Heart right ventricle (tissue), 16 donors: Measurements from ENCODE around the gene NPAS2. TPM values are rescaled to one million over a fixed set of nuclear protein-coding genes. Genes with fewer than 3 reads are reported as not detected.

Experiments
- ATAC-seq, 8 donors: fragments of 200-7000 bp; cut with Tn5 transposase; one replicate each; pipeline ENCODE4 v1.9.1; 2020; ENCODE audit warnings: mild to moderate bottlenecking in 8 of 8, moderate library complexity in 8 of 8, moderate number of reproducible peaks in 1 of 8
- DNase-seq, 2 donors: peaks; one replicate each; pipeline ENCODE4 v3.0.0-alpha.2; 2020
- H3K27ac ChIP-seq, 10 donors: fragments of 200-600 bp; sonication (generic) in 2 of 10; one replicate each; pipeline versions ENCODE4 v1.5.0 to v1.8.0; 2020 to 2022; ENCODE audit warnings: mild to moderate bottlenecking in 3 of 10
- H3K27me3 ChIP-seq, 7 donors: fragments of 200-600 bp; one replicate each; pipeline ENCODE4 v1.8.0; 2021 to 2022; ENCODE audit warnings: mild to moderate bottlenecking in 2 of 7
- H3K36me3 ChIP-seq, 9 donors: fragments of 200-600 bp; sonication (generic) in 1 of 9; one replicate each; pipeline versions ENCODE4 v1.5.0 to v1.8.0; 2020 to 2022; ENCODE audit warnings: mild to moderate bottlenecking in 2 of 9
- H3K4me1 ChIP-seq, 9 donors: fragments of 200-600 bp; sonication (generic) in 1 of 9; one replicate each; pipeline versions ENCODE4 v1.5.0 to v1.8.0; 2020 to 2022; ENCODE audit warnings: mild to moderate bottlenecking in 4 of 9
- H3K4me3 ChIP-seq, 10 donors: fragments of 200-600 bp; sonication (generic) in 2 of 10; one replicate each; pipeline versions ENCODE4 v1.5.0 to v1.8.0; 2020 to 2022; ENCODE audit warnings: mild to moderate bottlenecking in 7 of 10, moderate library complexity in 2 of 10
- H3K9me3 ChIP-seq, 11 donors: fragments of 200-600 bp in 10 of 11; sonication (generic) in 2 of 11; one replicate each; pipeline versions ENCODE4 v1.5.0 to v1.8.0; 2013 to 2022; ENCODE audit warnings: mild to moderate bottlenecking in 2 of 11, control low read depth in 1 of 11, moderate library complexity in 1 of 11
- CTCF ChIP-seq, 9 donors: fragments of 200-600 bp; sonication (generic) in 2 of 9; IDR thresholded peaks; one replicate each; pipeline versions ENCODE4 v1.5.0 to v1.8.0; 2021 to 2022; ENCODE audit warnings: antibody characterized with exemption in 9 of 9, mild to moderate bottlenecking in 5 of 9, moderate library complexity in 1 of 9
- WGBS, 2 donors: extraction: QIAGEN DNeasy Blood & Tissue Kit; methylation state at CpG; one replicate each; pipeline ENCODE4 v1.1.7; 2013; ENCODE audit warnings: inconsistent platforms in 1 of 2; 5-methylcytosine and 5-hydroxymethylcytosine counted together
- intact Hi-C, 10 donors: fragments of 100-400 bp; cut with DNase I; formaldehyde crosslinking; loops; one replicate each; pipeline versions ENCODE4 v1.11.1 to v1.14.2; 2022
- polyA plus RNA-seq, 2 donors: library from polyadenylated mRNA; stranded (reverse); fragments of 200-250 nt; gene quantifications; one replicate each; pipeline ENCODE4 v1.2.3, GENCODE V29; 2013
- total RNA-seq, 10 donors: library from RNA; stranded (reverse); fragmentation: NEBNext Ultra II Directional in 3 of 10; extraction: Animal tissue kit (Norgen Biotek cat#: 25700) in 3 of 10; gene quantifications; one replicate each; pipeline versions ENCODE4 v1.2.1 to v1.2.4, GENCODE V29; 2021 to 2023
- donor health status: Arrhythmogenic right ventricular cardiomyopathy.
- donor health status: ischemic (EF 13 %, LVEDD 7.1; RV severe dilation, severe dysfunction).
- donor health status: healthy with polysubstance abuse.
- donor health status: DM: no; HTN: yes; CAD: no.
- donor health status: DM: no; HTN: no; CAD: no.
- donor health status: ischemic (EF 25% LVEDD 6.9; RV normal size, moderate dysfunction).
- donor health status: ischemic (EF 25% LVEDD 5.7; RV mildly dilated, moderate dysfunction).
- donor health status: healthy.
- donor health status: DM: yes; HTN: yes; CAD: no.
- donor health status: Ischemic cardiomyopathy.
- donor health status: ischemic (EF 35%, LVEDD 5.7; RV mildly dilated, moderate dysfunction).
- donor health status: nonischemic (EF 11% LVEDD 7.7; RV severe dilation, severe dysfunction).
- donor health status: DM: yes; HTN: yes; CAD: no.
- donor health status: PGD.
- donor health status: ischemic (EF 29% LVEDD 5.4; RV normal size, mild dysfunction).
- donor health status: nonischemic (EF 23%, LVEDD 6.1; RV moderate dilation, normal function).

NPAS2 gene
- total and polyA plus RNA-seq, 12 donors = 32.1 to 70.1 (median 41.2) TPM

- Histone ChIP-seq H3K36me3 (no peaks in the 10 kb centered on the region), H3K4me3 (no peak overlapping the region), H3K4me1 (peaks cover 0 to 14% (median 11%) of the 10 kb centered on the region in 9 donors), H3K27ac (no peak overlapping the region), H3K9me3 (no peaks in the 10 kb centered on the region), H3K27me3 (no peaks in the 10 kb centered on the region)
- DNase-seq = no peak
- TF ChIP-seq CTCF (IDR thresholded peaks at IDR 0.05) = no peak
- intact Hi-C loops = no loop called here
- no peak for ATAC-seq
These were observed 43.5 kb upstream of the NPAS2 start for GRCh38 chr2:100776445-100776844.

GRCh38 chr2:100778637-100779450 is 41.1 kb upstream of the NPAS2 start:
- Histone ChIP-seq H3K9me3 (no peaks in the 10 kb centered on the region), H3K27ac (no peak overlapping the region), H3K4me3 (no peak overlapping the region), H3K4me1 (peaks cover 0 to 22% (median 14%) of the 10 kb centered on the region in 9 donors), H3K36me3 (no peaks in the 10 kb centered on the region), H3K27me3 (no peaks in the 10 kb centered on the region)
- no peak for TF ChIP-seq CTCF (IDR thresholded peaks at IDR 0.05)
- no peak for ATAC-seq
- intact Hi-C loops = no loop called here
- 77 to 87% methylated on average over 12 of the region's 12 CpGs for WGBS, 2 donors
- DNase-seq = no peak

GRCh38 chr2:100779908-100780202 is 40.1 kb upstream of the NPAS2 start:
- Histone ChIP-seq H3K36me3 (no peaks in the 10 kb centered on the region), H3K4me3 (no peak overlapping the region), H3K27ac (no peak overlapping the region), H3K4me1 (peaks cover 0 to 22% (median 14%) of the 10 kb centered on the region in 9 donors), H3K27me3 (no peaks in the 10 kb centered on the region), H3K9me3 (no peaks in the 10 kb centered on the region)
- ATAC-seq (no peak), DNase-seq (no peak)
- 95 to 99% methylated on average over 3 of the region's 3 CpGs for WGBS, 2 donors
- intact Hi-C loops = no loop called here
- TF ChIP-seq CTCF (IDR thresholded peaks at IDR 0.05) = no peak

GRCh38 chr2:100780203-100781008 is 39.5 kb upstream of the NPAS2 start:
- Histone ChIP-seq H3K27ac (peak overlapping the region in 2 of 10 donors; percentile 33 to 40), H3K27me3 (no peaks in the 10 kb centered on the region), H3K4me3 (no peak overlapping the region), H3K4me1 (peaks cover 0 to 22% (median 14%) of the 10 kb centered on the region in 9 donors), H3K36me3 (no peaks in the 10 kb centered on the region), H3K9me3 (no peaks in the 10 kb centered on the region)
- ATAC-seq = peak; percentile 41 to 90 (median 84)
- intact Hi-C loops = no loop called here
- 50 to 59% methylated on average over 8 of the region's 8 CpGs for WGBS, 2 donors
- TF ChIP-seq CTCF (IDR thresholded peaks at IDR 0.05) = no peak
- DNase-seq = peak in 1 of 2 donors; percentile 16
